Smooth muscle cell (in vitro differentiated cells): ENCODE data around the gene MRPL32. TPM values are rescaled to one million over a fixed set of nuclear protein-coding genes. Genes with fewer than 3 reads are reported as not detected.
A peak's percentile ranks its signal among the peaks of the same experiment; 100 is the strongest.

ENCODE experiments used
- DNase-seq: peaks from one replicate; lab custom pipeline; 2025; ENCODE audit not compliant: unreplicated experiment; lab: John Stamatoyannopoulos, UW
- H2AFZ ChIP-seq: fragments of 200-600 bp; sonication (generic); 2 replicates; pipeline ENCODE4 v1.6.0; 2016; ENCODE audit warnings: antibody characterized with exemption, low read depth, mild to moderate bottlenecking
- H3F3A ChIP-seq: fragments of 200-600 bp; sonication (generic); 2 replicates; pipeline ENCODE4 v1.6.0; 2017; ENCODE audit warnings: antibody characterized with exemption, low read depth
- H3K27ac ChIP-seq: fragments of 200-600 bp; sonication (generic); 2 replicates; pipeline ENCODE4 v1.5.1; 2016; ENCODE audit warnings: low read depth, mild to moderate bottlenecking
- H3K27me3 ChIP-seq: fragments of 200-600 bp; sonication (generic); 2 replicates; pipeline ENCODE4 v1.6.1; 2016; ENCODE audit warnings: low read depth, mild to moderate bottlenecking
- H3K36me3 ChIP-seq: fragments of 200-600 bp; sonication (generic); 2 replicates; pipeline ENCODE4 v1.5.1; 2016; ENCODE audit warnings: low read depth
- H3K4me1 ChIP-seq: fragments of 200-600 bp; sonication (generic); 2 replicates; pipeline ENCODE4 v1.5.1; 2016; ENCODE audit warnings: low read depth
- H3K4me2 ChIP-seq: fragments of 200-600 bp; sonication (generic); 2 replicates; pipeline ENCODE4 v1.6.0; 2016; ENCODE audit warnings: mild to moderate bottlenecking
- H3K4me3 ChIP-seq: fragments of 200-600 bp; sonication (generic); 2 replicates; pipeline ENCODE4 v1.5.1; 2016; ENCODE audit warnings: mild to moderate bottlenecking
- H3K79me2 ChIP-seq: fragments of 200-600 bp; sonication (generic); 2 replicates; pipeline ENCODE4 v1.6.0; 2016; ENCODE audit warnings: low read depth, mild to moderate bottlenecking
- H3K9ac ChIP-seq: fragments of 200-600 bp; sonication (generic); 2 replicates; pipeline ENCODE4 v1.6.0; 2016; ENCODE audit warnings: low read depth
- H3K9me3 ChIP-seq: fragments of 200-600 bp; sonication (generic); replicated peaks from 2 replicates; pipeline ENCODE4 v1.5.1; 2016; ENCODE audit warnings: low read depth
- H4K20me1 ChIP-seq: fragments of 200-600 bp; sonication (generic); 2 replicates; pipeline ENCODE4 v1.6.0; 2016; ENCODE audit warnings: low read depth
- WGBS: methylation state at CpG from one replicate; pipeline ENCODE4 v1.1.7; 2016; ENCODE audit warnings: low lambda C conversion rate; 5-methylcytosine and 5-hydroxymethylcytosine counted together
- polyA plus RNA-seq: library from polyadenylated mRNA; unstranded; fragments of >200 nt; fragmentation: Nextera tagmentation; extraction: Ambion mirVana; gene quantifications from 2 replicates; pipeline ENCODE4 v1.2.1, GENCODE V29; 2016
- total RNA-seq: library from RNA; depleted of rRNA; stranded (reverse); fragments of >200 nt; gene quantifications from 2 replicates; pipeline ENCODE4 v1.2.3, GENCODE V29; 2014
- TF ChIP-seq, protein P1 (sequence below): fragments of 200-600 bp; sonication (generic); IDR thresholded peaks from 2 replicates; pipeline ENCODE4 v1.5.1; 2017; ENCODE audit warnings: borderline replicate concordance, mild to moderate bottlenecking, antibody characterized with exemption; ENCODE audit not compliant: insufficient read depth, poor library complexity, severe bottlenecking

Gene MRPL32
- total and polyA plus RNA-seq, 2 experiments from 2014 or later, result 59.7 to 82.1 TPM

DNA sequence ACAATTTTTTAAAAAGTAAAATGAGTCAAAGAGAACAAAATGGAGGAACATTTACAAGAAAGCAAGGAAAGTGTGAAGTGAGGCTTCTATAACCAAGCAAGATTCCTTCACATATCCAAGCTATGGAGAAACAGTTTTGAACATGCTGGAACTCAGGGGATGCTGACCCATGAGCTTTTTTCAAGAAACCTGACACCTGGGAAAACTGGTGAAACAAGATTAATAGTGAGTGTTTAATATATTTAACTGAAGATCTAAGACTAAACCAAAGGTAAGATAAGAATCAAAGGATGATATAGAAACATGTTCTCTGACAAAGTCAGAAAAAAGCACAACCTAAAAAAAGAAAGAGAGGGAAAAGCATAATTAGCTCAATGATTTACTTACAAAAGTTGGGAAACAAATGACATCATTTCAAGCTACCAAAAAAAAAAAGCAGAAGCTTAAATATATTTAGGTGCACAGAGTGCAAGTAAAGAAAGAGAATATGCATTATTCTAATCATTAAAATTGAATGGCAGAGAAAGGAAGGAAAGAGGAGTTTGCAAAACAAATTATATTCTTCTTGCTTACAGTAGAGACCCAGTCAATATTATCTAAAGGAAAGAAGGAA lies 45.2 kb upstream of the MRPL32 start:
- H2AFZ ChIP-seq, result no peak overlapping the region
- H3K27me3 ChIP-seq, result no peaks in the 10 kb centered on the region
- H3K79me2 ChIP-seq, result no peaks in the 10 kb centered on the region
- H3K9me3 ChIP-seq, result no peaks in the 10 kb centered on the region
- no peak overlapping the region for H3K9ac ChIP-seq
- peak overlapping the region; percentile 97 for H3K4me2 ChIP-seq
- no peak overlapping the region for H3K27ac ChIP-seq
- no peak for DNase-seq
- peaks cover 8% of the 10 kb centered on the region for H3F3A ChIP-seq
- no peaks in the 10 kb centered on the region for H3K36me3 ChIP-seq
- peak overlapping the region; percentile 70 for H3K4me3 ChIP-seq
- TF ChIP-seq, protein P1, sequence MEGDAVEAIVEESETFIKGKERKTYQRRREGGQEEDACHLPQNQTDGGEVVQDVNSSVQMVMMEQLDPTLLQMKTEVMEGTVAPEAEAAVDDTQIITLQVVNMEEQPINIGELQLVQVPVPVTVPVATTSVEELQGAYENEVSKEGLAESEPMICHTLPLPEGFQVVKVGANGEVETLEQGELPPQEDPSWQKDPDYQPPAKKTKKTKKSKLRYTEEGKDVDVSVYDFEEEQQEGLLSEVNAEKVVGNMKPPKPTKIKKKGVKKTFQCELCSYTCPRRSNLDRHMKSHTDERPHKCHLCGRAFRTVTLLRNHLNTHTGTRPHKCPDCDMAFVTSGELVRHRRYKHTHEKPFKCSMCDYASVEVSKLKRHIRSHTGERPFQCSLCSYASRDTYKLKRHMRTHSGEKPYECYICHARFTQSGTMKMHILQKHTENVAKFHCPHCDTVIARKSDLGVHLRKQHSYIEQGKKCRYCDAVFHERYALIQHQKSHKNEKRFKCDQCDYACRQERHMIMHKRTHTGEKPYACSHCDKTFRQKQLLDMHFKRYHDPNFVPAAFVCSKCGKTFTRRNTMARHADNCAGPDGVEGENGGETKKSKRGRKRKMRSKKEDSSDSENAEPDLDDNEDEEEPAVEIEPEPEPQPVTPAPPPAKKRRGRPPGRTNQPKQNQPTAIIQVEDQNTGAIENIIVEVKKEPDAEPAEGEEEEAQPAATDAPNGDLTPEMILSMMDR, result no peak
- H3K4me1 ChIP-seq, result peaks cover 25% of the 10 kb centered on the region
- H4K20me1 ChIP-seq, result no peaks in the 10 kb centered on the region

DNA sequence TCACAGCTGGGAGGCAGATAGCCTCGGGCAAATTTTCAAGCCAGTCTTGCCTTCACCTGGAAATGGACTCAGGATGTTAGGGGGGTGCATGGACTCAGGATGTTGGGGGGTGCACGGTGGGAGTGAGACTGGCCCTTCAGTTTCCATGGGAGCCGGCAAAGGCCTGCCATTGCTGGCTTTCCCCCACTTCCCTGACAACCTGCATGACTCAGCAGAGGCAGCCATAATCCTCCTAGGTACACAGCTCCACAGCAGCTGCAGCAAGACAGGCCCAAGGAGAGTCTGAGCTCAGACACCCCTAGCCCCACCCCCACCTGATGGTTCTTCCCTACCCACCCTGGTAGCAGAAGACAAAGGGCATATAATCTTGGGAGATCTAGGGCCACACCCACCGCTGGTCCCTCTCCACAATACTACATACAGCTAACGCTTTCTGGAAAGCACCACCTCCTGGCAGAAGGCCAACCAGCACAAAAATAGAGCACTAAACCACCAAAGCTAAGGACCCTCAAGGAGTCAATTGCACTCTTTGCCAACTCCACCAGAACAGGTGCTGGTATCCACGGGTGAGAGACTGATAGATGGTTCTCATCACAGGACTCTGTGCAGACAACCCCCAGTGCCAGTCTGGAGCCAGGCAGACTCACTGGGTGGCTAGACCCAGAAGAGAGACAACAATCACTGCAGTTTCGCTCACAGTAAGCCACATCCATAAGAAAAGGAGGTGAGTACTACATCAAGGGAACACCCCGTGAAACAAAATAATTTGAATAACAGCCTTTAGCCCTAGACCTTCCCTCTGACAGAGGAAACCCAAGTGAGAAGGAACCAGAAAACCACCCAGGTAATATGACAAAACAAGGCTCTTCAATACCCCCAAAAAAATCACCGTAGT lies 38.6 kb upstream of the MRPL32 start:
- Histone ChIP-seq H3K79me2 (no peaks in the 10 kb centered on the region), H3K9ac (no peak overlapping the region), H2AFZ (no peak overlapping the region), H3K4me1 (peaks cover 9% of the 10 kb centered on the region), H3K27ac (no peak overlapping the region), H3K4me2 (no peak overlapping the region), H3K27me3 (no peaks in the 10 kb centered on the region), H3F3A (peaks cover 4% of the 10 kb centered on the region), H3K4me3 (no peak overlapping the region), H4K20me1 (no peaks in the 10 kb centered on the region), H3K9me3 (no peaks in the 10 kb centered on the region), H3K36me3 (no peaks in the 10 kb centered on the region)
- WGBS, result 91% methylated on average over 8 of the region's 9 CpGs
- TF ChIP-seq, protein P1, result no peak
- no peak for DNase-seq

DNA sequence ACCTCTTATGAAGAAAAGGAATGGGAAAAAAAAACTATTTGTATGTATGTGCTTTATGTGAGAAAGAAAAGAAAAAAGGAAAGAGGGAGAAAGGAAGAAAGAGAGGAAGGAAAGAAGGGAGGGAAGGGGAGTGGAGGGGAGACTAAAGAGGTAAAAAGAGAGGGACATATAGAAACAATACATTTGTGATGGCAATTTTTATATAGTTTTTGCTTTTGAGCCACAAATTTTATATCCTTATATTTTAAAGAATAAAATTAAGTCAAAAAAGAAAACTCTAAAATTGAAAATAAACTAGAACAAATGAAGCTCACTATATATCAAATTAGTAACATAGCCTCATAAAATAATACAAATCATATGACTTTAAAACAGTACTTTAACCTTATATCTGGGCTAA lies 31.3 kb upstream of the MRPL32 start:
- Histone ChIP-seq H3K27ac (no peak overlapping the region), H3K9me3 (no peaks in the 10 kb centered on the region), H3K4me2 (no peak overlapping the region), H3F3A (no peaks in the 10 kb centered on the region), H3K27me3 (no peaks in the 10 kb centered on the region), H3K4me3 (no peak overlapping the region), H2AFZ (no peak overlapping the region), H3K79me2 (no peaks in the 10 kb centered on the region), H3K9ac (no peak overlapping the region), H4K20me1 (no peaks in the 10 kb centered on the region), H3K36me3 (no peaks in the 10 kb centered on the region), H3K4me1 (no peaks in the 10 kb centered on the region)
- no peak for DNase-seq
- TF ChIP-seq, protein P1, result no peak
